SK-N-SH treated with all-trans-retinoic acid at 6 μM for 48 hours (cell line): ENCODE results near the gene GPR183.

ENCODE experiments used
- ATAC-seq: fragments of 200-7000 bp; cut with Tn5 transposase; 3 replicates; pipeline ENCODE4 v1.9.1; 2020; ENCODE audit warnings: mild to moderate bottlenecking, moderate library complexity
- ARNTL ChIP-seq: fragments of 450-650 bp; formaldehyde crosslinking; IDR thresholded peaks from 2 replicates; pipeline ENCODE4 v1.5.0; 2020; ENCODE audit warnings: low read depth, mild to moderate bottlenecking, moderate library complexity, borderline replicate concordance
- BACH2 ChIP-seq: fragments of 250-450 bp; sonication (Bioruptor Pico); IDR thresholded peaks from 2 replicates; pipeline ENCODE4 v1.9.0; 2021; ENCODE audit warnings: mild to moderate bottlenecking, borderline replicate concordance
- CSDC2 ChIP-seq: fragments of 250-450 bp; sonication (Bioruptor Pico); IDR thresholded peaks from 2 replicates; pipeline ENCODE4 v1.5.0; 2020; ENCODE audit warnings: mild to moderate bottlenecking, moderate library complexity
- ESRRG ChIP-seq: fragments of 250-450 bp; sonication (Bioruptor Pico); IDR thresholded peaks from 2 replicates; pipeline ENCODE4 v1.6.1; 2021; ENCODE audit warnings: mild to moderate bottlenecking
- GLIS3 ChIP-seq: fragments of 250-450 bp; sonication (Bioruptor Pico); IDR thresholded peaks from 2 replicates; pipeline ENCODE4 v1.5.0; 2020; ENCODE audit warnings: mild to moderate bottlenecking, moderate library complexity
- ISL1 ChIP-seq: fragments of 250-450 bp; sonication (Bioruptor Pico); IDR thresholded peaks from 2 replicates; pipeline ENCODE4 v2.1.2; 2022; ENCODE audit warnings: mild to moderate bottlenecking, moderate library complexity
- OSR1 ChIP-seq: fragments of 250-450 bp; sonication (Bioruptor Pico); IDR thresholded peaks from 2 replicates; pipeline ENCODE4 v1.8.0; 2022; ENCODE audit warnings: moderate library complexity, mild to moderate bottlenecking, inconsistent platforms
- PPARA ChIP-seq: fragments of 250-450 bp; sonication (Bioruptor Pico); IDR thresholded peaks from 2 replicates; pipeline ENCODE4 v1.5.0; 2020; ENCODE audit warnings: mild to moderate bottlenecking, borderline replicate concordance
- RARB ChIP-seq: fragments of 250-450 bp; sonication (Bioruptor Pico); IDR thresholded peaks from 2 replicates; pipeline ENCODE4 v1.8.0; 2021; ENCODE audit warnings: mild to moderate bottlenecking, moderate library complexity
- SNAI2 ChIP-seq: fragments of 250-450 bp; sonication (Bioruptor Pico); IDR thresholded peaks from 2 replicates; pipeline ENCODE4 v1.5.0; 2020; ENCODE audit warnings: mild to moderate bottlenecking, moderate library complexity
- TCF4 ChIP-seq: fragments of 250-450 bp; sonication (Bioruptor Pico); IDR thresholded peaks from 2 replicates; pipeline ENCODE4 v1.8.0; 2021; ENCODE audit warnings: mild to moderate bottlenecking, moderate library complexity, borderline replicate concordance
- TOX ChIP-seq: fragments of 250-450 bp; sonication (Bioruptor Pico); IDR thresholded peaks from 2 replicates; pipeline ENCODE4 v1.8.0; 2021; ENCODE audit warnings: mild to moderate bottlenecking, moderate library complexity, borderline replicate concordance
- ZC3H10 ChIP-seq: fragments of 250-450 bp; sonication (Bioruptor Pico); IDR thresholded peaks from 2 replicates; pipeline ENCODE4 v1.5.1; 2021; ENCODE audit warnings: mild to moderate bottlenecking, moderate library complexity
- ZFP3 ChIP-seq: fragments of 250-450 bp; sonication (Bioruptor Pico); IDR thresholded peaks from 2 replicates; pipeline ENCODE4 v1.5.0; 2020; ENCODE audit warnings: mild to moderate bottlenecking, moderate library complexity
- ZFP30 ChIP-seq: fragments of 450-650 bp; formaldehyde crosslinking; IDR thresholded peaks from 2 replicates; pipeline ENCODE4 v1.5.0; 2022; ENCODE audit warnings: mild to moderate bottlenecking, moderate library complexity
- ZNF565 ChIP-seq: fragments of 450-650 bp; formaldehyde crosslinking; conservative IDR thresholded peaks from 2 replicates; pipeline ENCODE4 v1.5.0; 2020; ENCODE audit warnings: low read depth, mild to moderate bottlenecking, moderate library complexity
- ZNF70 ChIP-seq: fragments of 450-650 bp; formaldehyde crosslinking; IDR thresholded peaks from 2 replicates; pipeline ENCODE4 v1.5.0; 2020; ENCODE audit warnings: mild to moderate bottlenecking, moderate library complexity
- ZNF8 ChIP-seq: fragments of 450-650 bp; formaldehyde crosslinking; IDR thresholded peaks from 2 replicates; pipeline ENCODE4 v1.5.0; 2020; ENCODE audit warnings: mild to moderate bottlenecking, moderate library complexity
- TF ChIP-seq, protein P1 (sequence below): fragments of 250-450 bp; sonication (Bioruptor Pico); IDR thresholded peaks from 2 replicates; pipeline ENCODE4 v1.8.0; 2021; ENCODE audit warnings: low read depth, mild to moderate bottlenecking, moderate library complexity, borderline replicate concordance
- TF ChIP-seq, protein P2 (sequence below): fragments of 250-450 bp; sonication (Bioruptor Pico); IDR thresholded peaks from 2 replicates; pipeline ENCODE4 v1.5.1; 2020; ENCODE audit warnings: low read depth, mild to moderate bottlenecking, moderate library complexity
- TF ChIP-seq, protein P3 (sequence below): fragments of 250-450 bp; sonication (Bioruptor Pico); IDR thresholded peaks from 2 replicates; pipeline ENCODE4 v1.5.1; 2021; ENCODE audit warnings: mild to moderate bottlenecking, moderate library complexity
- TF ChIP-seq, protein P4 (sequence below): fragments of 250-450 bp; sonication (Bioruptor Pico); IDR thresholded peaks from 2 replicates; pipeline ENCODE4 v1.8.0; 2020; ENCODE audit warnings: mild to moderate bottlenecking, moderate library complexity, borderline replicate concordance
- TF ChIP-seq, protein P5 (sequence below): fragments of 250-450 bp; sonication (Bioruptor Pico); IDR thresholded peaks from 2 replicates; pipeline ENCODE4 v1.5.0; 2020; ENCODE audit warnings: mild to moderate bottlenecking, moderate library complexity

The GPR183 gene

DNA sequence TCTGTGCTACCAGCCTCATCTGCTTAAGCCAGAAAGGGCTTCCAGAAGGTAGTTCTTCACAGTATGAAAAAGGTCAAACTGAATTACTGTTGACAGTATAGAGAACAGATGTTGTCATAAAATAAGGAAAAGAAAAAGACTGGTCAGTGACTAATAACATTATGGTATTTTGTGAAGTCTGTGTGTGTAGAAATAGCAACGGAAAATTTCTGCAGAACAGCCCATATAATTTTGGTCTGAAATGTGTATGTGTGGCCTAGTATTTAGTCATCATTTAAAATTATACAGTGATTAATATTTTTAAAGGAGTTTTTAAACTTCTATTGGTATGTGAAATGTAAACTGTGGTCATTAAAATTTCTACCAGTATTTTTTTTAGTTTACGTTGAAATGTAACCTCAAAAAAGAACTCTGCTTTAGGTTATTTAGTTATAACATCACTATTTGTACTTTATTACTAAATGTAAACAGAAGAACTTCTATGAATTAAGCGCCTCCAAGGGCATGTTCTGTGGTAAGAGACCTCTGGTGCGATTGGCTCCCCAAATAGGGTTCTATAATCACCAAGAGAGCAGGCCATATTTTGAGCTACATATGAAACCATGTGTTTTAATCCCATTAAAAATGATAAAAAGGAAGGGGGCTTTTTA lies 3.3 kb upstream of the GPR183 start:
- ATAC-seq = peak; percentile 82
- no peak for TF ChIP-seq PPARA (CRISPR knock-in tag)
- TF ChIP-seq ZFP30 = no peak
- TF ChIP-seq TOX (CRISPR knock-in tag) = no peak
- TF ChIP-seq, protein P1, sequence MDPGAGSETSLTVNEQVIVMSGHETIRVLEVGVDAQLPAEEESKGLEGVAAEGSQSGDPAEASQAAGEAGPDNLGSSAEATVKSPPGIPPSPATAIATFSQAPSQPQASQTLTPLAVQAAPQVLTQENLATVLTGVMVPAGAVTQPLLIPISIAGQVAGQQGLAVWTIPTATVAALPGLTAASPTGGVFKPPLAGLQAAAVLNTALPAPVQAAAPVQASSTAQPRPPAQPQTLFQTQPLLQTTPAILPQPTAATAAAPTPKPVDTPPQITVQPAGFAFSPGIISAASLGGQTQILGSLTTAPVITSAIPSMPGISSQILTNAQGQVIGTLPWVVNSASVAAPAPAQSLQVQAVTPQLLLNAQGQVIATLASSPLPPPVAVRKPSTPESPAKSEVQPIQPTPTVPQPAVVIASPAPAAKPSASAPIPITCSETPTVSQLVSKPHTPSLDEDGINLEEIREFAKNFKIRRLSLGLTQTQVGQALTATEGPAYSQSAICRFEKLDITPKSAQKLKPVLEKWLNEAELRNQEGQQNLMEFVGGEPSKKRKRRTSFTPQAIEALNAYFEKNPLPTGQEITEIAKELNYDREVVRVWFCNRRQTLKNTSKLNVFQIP = no peak
- TF ChIP-seq ZC3H10 (CRISPR knock-in tag) = no peak
- TF ChIP-seq ZNF8 (CRISPR knock-in tag) = no peak
- no peak for TF ChIP-seq RARB (CRISPR knock-in tag)
- TF ChIP-seq, protein P2, sequence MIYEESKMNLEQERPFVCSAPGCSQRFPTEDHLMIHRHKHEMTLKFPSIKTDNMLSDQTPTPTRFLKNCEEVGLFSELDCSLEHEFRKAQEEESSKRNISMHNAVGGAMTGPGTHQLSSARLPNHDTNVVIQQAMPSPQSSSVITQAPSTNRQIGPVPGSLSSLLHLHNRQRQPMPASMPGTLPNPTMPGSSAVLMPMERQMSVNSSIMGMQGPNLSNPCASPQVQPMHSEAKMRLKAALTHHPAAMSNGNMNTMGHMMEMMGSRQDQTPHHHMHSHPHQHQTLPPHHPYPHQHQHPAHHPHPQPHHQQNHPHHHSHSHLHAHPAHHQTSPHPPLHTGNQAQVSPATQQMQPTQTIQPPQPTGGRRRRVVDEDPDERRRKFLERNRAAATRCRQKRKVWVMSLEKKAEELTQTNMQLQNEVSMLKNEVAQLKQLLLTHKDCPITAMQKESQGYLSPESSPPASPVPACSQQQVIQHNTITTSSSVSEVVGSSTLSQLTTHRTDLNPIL = no peak
- TF ChIP-seq CSDC2 (CRISPR knock-in tag) = no peak
- TF ChIP-seq ARNTL (CRISPR knock-in tag) = no peak
- TF ChIP-seq OSR1 (CRISPR knock-in tag) = no peak
- no peak for TF ChIP-seq ZFP3 (CRISPR knock-in tag)
- TF ChIP-seq ESRRG (CRISPR knock-in tag) = no peak
- TF ChIP-seq, protein P3, sequence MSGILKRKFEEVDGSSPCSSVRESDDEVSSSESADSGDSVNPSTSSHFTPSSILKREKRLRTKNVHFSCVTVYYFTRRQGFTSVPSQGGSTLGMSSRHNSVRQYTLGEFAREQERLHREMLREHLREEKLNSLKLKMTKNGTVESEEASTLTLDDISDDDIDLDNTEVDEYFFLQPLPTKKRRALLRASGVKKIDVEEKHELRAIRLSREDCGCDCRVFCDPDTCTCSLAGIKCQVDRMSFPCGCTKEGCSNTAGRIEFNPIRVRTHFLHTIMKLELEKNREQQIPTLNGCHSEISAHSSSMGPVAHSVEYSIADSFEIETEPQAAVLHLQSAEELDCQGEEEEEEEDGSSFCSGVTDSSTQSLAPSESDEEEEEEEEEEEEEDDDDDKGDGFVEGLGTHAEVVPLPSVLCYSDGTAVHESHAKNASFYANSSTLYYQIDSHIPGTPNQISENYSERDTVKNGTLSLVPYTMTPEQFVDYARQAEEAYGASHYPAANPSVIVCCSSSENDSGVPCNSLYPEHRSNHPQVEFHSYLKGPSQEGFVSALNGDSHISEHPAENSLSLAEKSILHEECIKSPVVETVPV (CRISPR knock-in tag) = no peak
- no peak for TF ChIP-seq BACH2 (CRISPR knock-in tag)
- TF ChIP-seq, protein P4, sequence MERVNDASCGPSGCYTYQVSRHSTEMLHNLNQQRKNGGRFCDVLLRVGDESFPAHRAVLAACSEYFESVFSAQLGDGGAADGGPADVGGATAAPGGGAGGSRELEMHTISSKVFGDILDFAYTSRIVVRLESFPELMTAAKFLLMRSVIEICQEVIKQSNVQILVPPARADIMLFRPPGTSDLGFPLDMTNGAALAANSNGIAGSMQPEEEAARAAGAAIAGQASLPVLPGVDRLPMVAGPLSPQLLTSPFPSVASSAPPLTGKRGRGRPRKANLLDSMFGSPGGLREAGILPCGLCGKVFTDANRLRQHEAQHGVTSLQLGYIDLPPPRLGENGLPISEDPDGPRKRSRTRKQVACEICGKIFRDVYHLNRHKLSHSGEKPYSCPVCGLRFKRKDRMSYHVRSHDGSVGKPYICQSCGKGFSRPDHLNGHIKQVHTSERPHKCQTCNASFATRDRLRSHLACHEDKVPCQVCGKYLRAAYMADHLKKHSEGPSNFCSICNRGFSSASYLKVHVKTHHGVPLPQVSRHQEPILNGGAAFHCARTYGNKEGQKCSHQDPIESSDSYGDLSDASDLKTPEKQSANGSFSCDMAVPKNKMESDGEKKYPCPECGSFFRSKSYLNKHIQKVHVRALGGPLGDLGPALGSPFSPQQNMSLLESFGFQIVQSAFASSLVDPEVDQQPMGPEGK (CRISPR knock-in tag) = no peak
- no peak for TF ChIP-seq ZNF565
- TF ChIP-seq GLIS3 (CRISPR knock-in tag) = no peak
- no peak for TF ChIP-seq TCF4 (CRISPR knock-in tag)
- no peak for TF ChIP-seq ZNF70 (CRISPR knock-in tag)

DNA sequence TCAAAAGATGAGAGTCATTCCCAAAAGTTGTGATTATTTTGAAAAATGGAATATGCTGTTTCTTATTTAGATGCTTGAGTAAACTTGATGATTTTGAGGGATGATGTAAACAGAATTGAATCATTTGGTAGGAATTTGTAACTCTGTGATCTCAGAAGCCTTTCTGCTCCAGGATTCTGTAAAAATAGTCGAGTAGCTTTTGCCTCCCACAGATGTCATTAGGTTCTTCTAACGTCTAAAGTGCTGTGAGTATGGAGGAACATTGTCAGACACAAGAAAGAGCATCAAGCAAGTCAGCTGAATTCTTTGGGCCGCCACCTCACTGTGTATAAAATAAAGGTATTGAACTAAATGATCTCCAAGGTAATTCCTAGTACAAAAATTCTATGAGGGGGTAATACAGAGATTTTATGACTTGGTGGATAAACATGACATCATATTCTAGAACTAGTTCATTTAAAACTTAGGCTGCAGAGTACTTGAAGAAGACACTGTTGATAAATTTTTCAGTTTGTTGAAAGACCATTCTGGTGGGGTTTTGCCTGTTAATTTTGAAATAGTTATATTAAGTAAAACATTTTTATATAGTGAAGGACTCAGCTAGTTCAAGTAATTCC lies 1.4 kb upstream of the GPR183 start:
- peak; percentile 15 for ATAC-seq
- TF ChIP-seq TOX (CRISPR knock-in tag) (no peak), ARNTL (CRISPR knock-in tag) (no peak), ZNF70 (CRISPR knock-in tag) (no peak), SNAI2 (no peak), PPARA (CRISPR knock-in tag) (no peak), ESRRG (CRISPR knock-in tag) (no peak), ZFP3 (CRISPR knock-in tag) (no peak), ISL1 (CRISPR knock-in tag) (no peak), ZFP30 (no peak), ZNF565 (no peak), OSR1 (CRISPR knock-in tag) (no peak), RARB (CRISPR knock-in tag) (no peak), ZNF8 (CRISPR knock-in tag) (no peak), BACH2 (CRISPR knock-in tag) (no peak), ZC3H10 (CRISPR knock-in tag) (no peak)
- TF ChIP-seq, protein P4 (CRISPR knock-in tag) = no peak
- TF ChIP-seq, protein P5, sequence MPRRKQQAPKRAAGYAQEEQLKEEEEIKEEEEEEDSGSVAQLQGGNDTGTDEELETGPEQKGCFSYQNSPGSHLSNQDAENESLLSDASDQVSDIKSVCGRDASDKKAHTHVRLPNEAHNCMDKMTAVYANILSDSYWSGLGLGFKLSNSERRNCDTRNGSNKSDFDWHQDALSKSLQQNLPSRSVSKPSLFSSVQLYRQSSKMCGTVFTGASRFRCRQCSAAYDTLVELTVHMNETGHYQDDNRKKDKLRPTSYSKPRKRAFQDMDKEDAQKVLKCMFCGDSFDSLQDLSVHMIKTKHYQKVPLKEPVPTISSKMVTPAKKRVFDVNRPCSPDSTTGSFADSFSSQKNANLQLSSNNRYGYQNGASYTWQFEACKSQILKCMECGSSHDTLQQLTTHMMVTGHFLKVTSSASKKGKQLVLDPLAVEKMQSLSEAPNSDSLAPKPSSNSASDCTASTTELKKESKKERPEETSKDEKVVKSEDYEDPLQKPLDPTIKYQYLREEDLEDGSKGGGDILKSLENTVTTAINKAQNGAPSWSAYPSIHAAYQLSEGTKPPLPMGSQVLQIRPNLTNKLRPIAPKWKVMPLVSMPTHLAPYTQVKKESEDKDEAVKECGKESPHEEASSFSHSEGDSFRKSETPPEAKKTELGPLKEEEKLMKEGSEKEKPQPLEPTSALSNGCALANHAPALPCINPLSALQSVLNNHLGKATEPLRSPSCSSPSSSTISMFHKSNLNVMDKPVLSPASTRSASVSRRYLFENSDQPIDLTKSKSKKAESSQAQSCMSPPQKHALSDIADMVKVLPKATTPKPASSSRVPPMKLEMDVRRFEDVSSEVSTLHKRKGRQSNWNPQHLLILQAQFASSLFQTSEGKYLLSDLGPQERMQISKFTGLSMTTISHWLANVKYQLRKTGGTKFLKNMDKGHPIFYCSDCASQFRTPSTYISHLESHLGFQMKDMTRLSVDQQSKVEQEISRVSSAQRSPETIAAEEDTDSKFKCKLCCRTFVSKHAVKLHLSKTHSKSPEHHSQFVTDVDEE (CRISPR knock-in tag) = no peak
- TF ChIP-seq, protein P2 = no peak
- TF ChIP-seq, protein P1 = no peak
- TF ChIP-seq, all 23 proteins: peak for 0
